ENCODE measurements around the gene IFNL3.

- no peak for TF ChIP-seq EZH2 (IDR thresholded peaks at IDR 0.05; ENCODE audit: low read length, missing control alignments)
- TF ChIP-seq CTCF (conservative IDR thresholded peaks at IDR 0.05 in 1 of 2, IDR thresholded peaks at IDR 0.05 in 1 of 2; ENCODE audit: low read depth in 1 of 2, low read length in 2 of 2): no peak
Observed at GRCh38 chr19:39202998-39203355, 41.8 kb downstream of the IFNL3 start.

All from fibroblast of lung (primary cell).